Fibroblast of lung (primary cell): ENCODE measurements around the gene ZNHIT2. TPM values are rescaled to one million over a fixed set of nuclear protein-coding genes. Genes with fewer than 3 reads are reported as not detected.

Experiments
- DNase-seq, 2 donors: peaks; one replicate each; pipeline versions ENCODE4 v3.0.0 to v3.0.0-alpha.2; 2010; ENCODE audit warnings: low read depth in 2 of 2
- H2AFZ ChIP-seq: 2 replicates; pipeline ENCODE4 v1.5.1; 2012; ENCODE audit warnings: low read length, control low read depth, inconsistent platforms
- H3K27ac ChIP-seq: 2 replicates; pipeline ENCODE4 v1.5.1; 2011; ENCODE audit warnings: low read length, control low read depth; ENCODE audit not compliant: insufficient read depth
- H3K27me3 ChIP-seq: 2 replicates; pipeline ENCODE4 v1.5.1; 2011; ENCODE audit warnings: mild to moderate bottlenecking, low read length; ENCODE audit not compliant: control insufficient read depth, insufficient read depth
- H3K36me3 ChIP-seq: 2 replicates; pipeline ENCODE4 v1.5.1; 2011; ENCODE audit warnings: low read length; ENCODE audit not compliant: control insufficient read depth, insufficient read depth
- H3K4me1 ChIP-seq: 2 replicates; pipeline ENCODE4 v1.5.1; 2011; ENCODE audit warnings: low read length; ENCODE audit not compliant: control insufficient read depth, insufficient read depth; ENCODE audit errors: extremely low read depth
- H3K4me2 ChIP-seq: 2 replicates; pipeline ENCODE4 v1.5.1; 2011; ENCODE audit warnings: low read length, control low read depth; ENCODE audit not compliant: insufficient read depth; ENCODE audit errors: extremely low read depth
- H3K4me3 ChIP-seq, 4 experiments: fragments of 200-600 bp in 1 of 4; sonication (generic) in 1 of 4; replicated peaks in 1 of 4; 2 replicates each; pipeline ENCODE4 v1.5.1; 2011 to 2016; ENCODE audit warnings: low read length in 4 of 4, low read depth in 3 of 4, mild to moderate bottlenecking in 3 of 4, control low read depth in 2 of 4, inconsistent platforms in 1 of 4, mixed read lengths in 1 of 4; ENCODE audit not compliant: insufficient read depth in 1 of 4; ENCODE audit errors: control extremely low read depth in 1 of 4
- H3K79me2 ChIP-seq: 2 replicates; pipeline ENCODE4 v1.5.1; 2012; ENCODE audit warnings: mild to moderate bottlenecking, low read length, inconsistent platforms; ENCODE audit not compliant: control insufficient read depth, insufficient read depth
- H3K9ac ChIP-seq: 2 replicates; pipeline ENCODE4 v1.5.1; 2011; ENCODE audit warnings: mild to moderate bottlenecking, low read length, control low read depth; ENCODE audit not compliant: insufficient read depth
- H3K9me3 ChIP-seq: 2 replicates; pipeline ENCODE4 v1.5.1; 2012; ENCODE audit warnings: low read depth, low read length; ENCODE audit not compliant: control insufficient read depth, insufficient read depth
- H4K20me1 ChIP-seq: 2 replicates; pipeline ENCODE4 v1.5.1; 2011; ENCODE audit warnings: low read length; ENCODE audit not compliant: control insufficient read depth, insufficient read depth; ENCODE audit errors: extremely low read depth
- CTCF ChIP-seq, 2 donors: IDR thresholded peaks in 1 of 2; conservative IDR thresholded peaks in 1 of 2; 1 replicate in 1 of 2; 2 replicates in 1 of 2; pipeline ENCODE4 v1.5.1; 2011 to 2012; ENCODE audit warnings: low read length in 2 of 2, control low read depth in 1 of 2, inconsistent platforms in 1 of 2, low read depth in 1 of 2, mild to moderate bottlenecking in 1 of 2
- EZH2 ChIP-seq: IDR thresholded peaks from 2 replicates; pipeline ENCODE4 v1.5.1; 2012; ENCODE audit warnings: low read length, control low read depth, mild to moderate bottlenecking; ENCODE audit errors: missing control alignments
- polyA plus RNA-seq, 2 donors: library from polyadenylated mRNA; depleted of rRNA in 1 of 2; stranded (reverse) in 1 of 2; unstranded in 1 of 2; fragments of >200 nt; gene quantifications; 2 replicates each; pipeline ENCODE4 v1.2.1, GENCODE V29; 2011 to 2012; ENCODE audit warnings: missing spikeins in 1 of 2
- total RNA-seq: library from RNA; depleted of rRNA; stranded (reverse); fragments of >200 nt; gene quantifications from 2 replicates; pipeline ENCODE4 v1.2.1, GENCODE V29; 2014

The ZNHIT2 gene
- total and polyA plus RNA-seq, 2 donors (not counting 1 experiment from before 2014, with no cell fraction given): 1.4 to 13.2 TPM

GRCh38 chr11:65134240-65134951 lies 16.9 kb upstream of the ZNHIT2 start, which contains the start of gene SYVN1:
Gene SYVN1, minus strand, starts transcription at chr11:65134519. Its CDS starts 918 bp downstream, at chr11:65133601.
- H3K9ac ChIP-seq: peak within 1 kb of the TSS; percentile 86
- H3K4me3 ChIP-seq: peak within 1 kb of the TSS; percentile 78 to 95 (median 86)
- peaks cover 25% of the 10 kb centered on the region for H3K79me2 ChIP-seq
- no peaks in the 10 kb centered on the region for H4K20me1 ChIP-seq
- TF ChIP-seq CTCF (conservative IDR thresholded peaks at IDR 0.05 in 1 of 2, IDR thresholded peaks at IDR 0.05 in 1 of 2; ENCODE audit: low read depth in 1 of 2, low read length in 2 of 2) (no peak), EZH2 (no peak)
- H3K27ac ChIP-seq: peak within 1 kb of the TSS; percentile 95
- H3K4me2 ChIP-seq: peak within 1 kb of the TSS; percentile 100
- DNase-seq: peak; percentile 87 to 89
- no peaks in the 10 kb centered on the region for H3K9me3 ChIP-seq
- H3K27me3 ChIP-seq: no peaks in the 10 kb centered on the region
- H3K36me3 ChIP-seq: peaks cover 21% of the 10 kb centered on the region
- peaks cover 10% of the 10 kb centered on the region for H3K4me1 ChIP-seq
- H2AFZ ChIP-seq: peak within 1 kb of the TSS; percentile 82

DNA sequence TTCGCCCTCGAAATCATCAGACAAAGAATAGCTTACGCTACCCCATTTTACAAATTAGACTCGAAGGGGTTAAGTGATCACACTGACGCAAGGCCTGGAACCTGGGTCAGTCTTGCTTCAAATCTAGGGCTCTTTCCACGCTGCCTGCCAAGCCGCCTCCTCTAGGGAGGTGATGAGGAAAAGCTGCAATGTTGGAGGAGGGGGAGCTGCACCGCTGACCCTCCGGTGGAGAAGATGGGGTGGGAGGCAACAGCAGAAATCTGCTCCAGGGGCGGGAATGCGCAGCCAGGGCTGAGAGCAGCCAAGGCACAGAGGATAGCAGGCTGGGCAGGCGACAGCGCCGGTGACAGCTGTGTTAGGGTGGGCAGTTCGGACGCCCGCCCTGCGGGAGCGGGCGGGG lies 16.2 kb upstream of the ZNHIT2 start:
- Histone ChIP-seq H3K4me1 (peaks cover 10% of the 10 kb centered on the region), H3K27me3 (no peaks in the 10 kb centered on the region), H3K36me3 (peaks cover 25% of the 10 kb centered on the region), H3K9ac (peak overlapping the region; percentile 86), H3K9me3 (no peaks in the 10 kb centered on the region), H2AFZ (no peak overlapping the region), H3K27ac (peak overlapping the region; percentile 95), H3K79me2 (peaks cover 25% of the 10 kb centered on the region), H4K20me1 (no peaks in the 10 kb centered on the region), H3K4me3 (peak overlapping the region; percentile 78 to 95 (median 86)), H3K4me2 (peak overlapping the region; percentile 81)
- DNase-seq: peak in 1 of 2 donors; percentile 39
- TF ChIP-seq CTCF (conservative IDR thresholded peaks at IDR 0.05 in 1 of 2, IDR thresholded peaks at IDR 0.05 in 1 of 2; ENCODE audit: low read depth in 1 of 2, low read length in 2 of 2) (no peak), EZH2 (no peak)

- no peak for DNase-seq
- H3K4me2 ChIP-seq: peak overlapping the region; percentile 81
- H3K27me3 ChIP-seq: no peaks in the 10 kb centered on the region
- H2AFZ ChIP-seq: no peak overlapping the region
- peaks cover 25% of the 10 kb centered on the region for H3K79me2 ChIP-seq
- peak overlapping the region; percentile 78 to 95 (median 86) for H3K4me3 ChIP-seq
- peaks cover 26% of the 10 kb centered on the region for H3K36me3 ChIP-seq
- H4K20me1 ChIP-seq: no peaks in the 10 kb centered on the region
- TF ChIP-seq CTCF (conservative IDR thresholded peaks at IDR 0.05 in 1 of 2, IDR thresholded peaks at IDR 0.05 in 1 of 2; ENCODE audit: low read depth in 1 of 2, low read length in 2 of 2) (no peak), EZH2 (no peak)
- H3K4me1 ChIP-seq: peaks cover 10% of the 10 kb centered on the region
- no peaks in the 10 kb centered on the region for H3K9me3 ChIP-seq
- peak overlapping the region; percentile 95 for H3K27ac ChIP-seq
- peak overlapping the region; percentile 86 for H3K9ac ChIP-seq
These were observed 15.6 kb upstream of the ZNHIT2 start for GRCh38 chr11:65132988-65133700.
